NCI-H1436 treated with DMSO at 0.1 percent for 48 hours (cell line): ENCODE results near the gene C21orf91.
"Not testable (repeated sequence)": the region's sequence is repeated elsewhere in the genome, so short reads cannot be mapped to it uniquely, and the experiment has no call there.

Source experiments
- DNase-seq: peaks from one replicate; lab custom pipeline; 2025; lab: John Stamatoyannopoulos, UW

C21orf91 gene

DNA sequence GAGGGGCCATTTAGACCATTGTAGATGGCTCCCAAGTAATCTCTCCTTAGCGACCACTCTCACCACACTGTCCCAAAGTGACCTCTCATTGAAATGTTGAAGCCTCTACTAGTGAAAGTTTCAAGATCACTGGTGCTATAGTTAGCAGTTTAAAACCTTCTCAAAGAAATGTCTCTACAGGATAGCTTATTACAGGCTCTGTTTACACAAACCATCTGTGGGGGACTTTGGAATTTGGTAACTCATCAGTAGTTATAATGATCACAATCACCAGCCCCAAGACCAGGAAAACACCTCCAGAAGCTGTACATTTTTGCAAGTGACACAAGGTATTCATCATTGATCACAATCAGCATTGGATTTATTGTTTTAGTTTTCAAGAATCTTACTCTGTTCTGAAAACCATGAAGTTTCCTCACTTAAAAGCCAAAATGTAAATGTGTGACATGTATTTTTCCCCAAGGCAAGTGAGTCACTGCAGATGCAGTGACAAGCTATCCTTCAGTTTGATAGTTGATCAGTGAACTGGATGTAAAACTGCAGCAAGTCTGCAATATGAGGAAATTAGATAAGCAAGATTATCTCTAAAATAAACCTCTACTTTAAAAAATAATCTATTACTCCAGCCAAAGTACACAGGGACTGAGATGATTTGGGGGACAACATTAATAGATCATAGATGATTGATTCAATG, 41.9 kb downstream of the C21orf91 start:
- no peak for DNase-seq

DNA sequence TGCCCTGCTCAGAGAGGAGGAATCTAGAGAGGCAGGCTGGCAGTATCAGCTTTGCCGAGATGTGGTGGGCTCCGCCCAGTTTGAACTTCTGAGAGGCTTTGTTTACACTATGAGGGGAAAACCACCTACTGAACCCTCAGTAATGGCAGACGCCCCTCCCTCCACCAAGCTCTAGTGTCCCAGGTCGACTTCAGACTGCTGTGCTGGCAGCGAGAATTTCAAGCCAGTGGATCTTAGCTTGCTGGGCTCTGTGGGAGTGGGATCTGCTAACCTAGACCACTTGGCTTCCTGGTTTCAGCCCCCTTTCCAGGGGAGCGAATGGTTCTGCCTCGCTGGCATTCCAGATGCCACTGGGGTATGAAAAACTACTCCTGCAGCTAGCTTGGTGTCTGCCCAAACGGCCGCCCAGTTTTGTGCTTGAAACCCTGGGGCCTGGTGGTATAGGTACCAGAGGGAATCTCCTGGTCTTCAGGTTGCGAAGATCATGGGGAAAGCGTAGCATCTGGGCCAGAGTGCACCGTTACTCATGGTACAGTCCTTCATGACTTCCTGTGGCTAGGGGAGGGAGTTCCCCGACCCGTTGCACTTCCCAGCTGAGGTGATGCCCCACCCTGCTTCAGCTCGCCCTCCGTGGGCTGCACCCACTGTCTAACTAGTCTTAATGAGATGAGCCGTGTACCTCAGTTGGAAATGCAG, 43.6 kb downstream of the C21orf91 start:
- DNase-seq = no peak

DNA sequence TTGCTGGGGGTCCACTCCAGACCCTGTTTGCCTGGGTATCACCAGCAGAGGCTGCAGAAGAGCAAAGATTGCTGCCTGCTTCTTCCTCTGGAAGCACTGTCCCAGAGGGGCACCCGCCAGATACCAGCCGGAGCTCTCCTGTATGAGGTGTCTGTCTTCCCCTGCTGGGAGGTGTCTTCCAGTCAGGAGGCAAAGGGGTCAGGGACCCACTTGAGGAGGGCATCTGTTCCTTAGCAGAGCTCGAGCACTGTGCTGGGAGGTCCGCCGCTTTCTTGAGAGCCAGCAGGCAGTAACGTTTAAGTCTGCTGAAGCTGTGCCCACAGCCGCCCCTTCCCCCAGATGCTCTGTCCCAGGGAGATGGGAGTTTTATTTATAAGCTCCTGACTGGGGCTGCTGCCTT, 44.1 kb downstream of the C21orf91 start:
- DNase-seq = not testable (repeated sequence)

DNA sequence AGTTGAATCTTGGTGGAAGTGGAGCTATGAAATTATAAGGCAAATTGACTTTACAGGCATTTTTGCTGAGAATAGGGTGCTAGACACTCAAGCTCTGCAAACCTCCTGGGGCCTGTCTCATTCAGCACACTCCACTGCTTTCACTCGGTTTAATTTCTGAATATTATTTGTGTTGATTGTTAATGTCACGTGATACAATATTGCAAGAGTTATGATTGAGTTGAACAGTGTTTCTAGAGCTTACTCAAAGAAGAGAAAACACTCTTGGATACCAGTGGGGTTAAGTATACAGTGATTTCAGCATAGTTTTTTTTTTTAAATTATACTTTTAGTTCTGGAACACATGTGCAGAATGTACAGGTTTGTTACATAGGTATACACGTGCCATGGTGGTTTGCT, 49.7 kb downstream of the C21orf91 start:
- DNase-seq = no peak

DNA sequence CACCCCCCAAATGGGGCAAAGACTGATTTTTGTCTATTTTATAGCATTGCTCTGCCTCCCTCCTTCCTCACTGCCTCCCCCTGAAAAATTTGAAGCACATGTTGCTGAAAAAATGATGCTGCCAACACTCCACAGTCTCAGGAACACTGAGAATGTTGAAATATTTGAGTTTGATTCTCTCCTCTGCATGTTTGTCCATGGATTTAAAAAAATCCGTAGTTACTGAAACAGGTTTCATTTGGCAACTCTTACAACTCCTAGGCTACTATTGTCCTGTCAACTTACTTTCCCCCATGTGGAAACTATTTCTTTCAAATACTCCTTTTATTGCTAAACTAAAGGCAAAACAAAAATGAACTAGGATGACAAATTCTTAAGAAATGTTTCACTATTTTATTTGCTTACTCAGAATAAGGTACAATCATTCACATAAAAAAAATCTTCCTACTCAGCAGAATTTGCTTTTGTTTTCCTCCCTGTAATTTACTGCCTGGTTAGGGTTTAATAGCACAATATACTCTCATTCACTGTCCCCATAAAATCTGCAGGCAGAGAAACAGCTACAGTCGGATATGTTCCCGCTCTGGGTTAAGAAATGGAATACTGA, 50.2 kb downstream of the C21orf91 start:
- DNase-seq = no peak

DNA sequence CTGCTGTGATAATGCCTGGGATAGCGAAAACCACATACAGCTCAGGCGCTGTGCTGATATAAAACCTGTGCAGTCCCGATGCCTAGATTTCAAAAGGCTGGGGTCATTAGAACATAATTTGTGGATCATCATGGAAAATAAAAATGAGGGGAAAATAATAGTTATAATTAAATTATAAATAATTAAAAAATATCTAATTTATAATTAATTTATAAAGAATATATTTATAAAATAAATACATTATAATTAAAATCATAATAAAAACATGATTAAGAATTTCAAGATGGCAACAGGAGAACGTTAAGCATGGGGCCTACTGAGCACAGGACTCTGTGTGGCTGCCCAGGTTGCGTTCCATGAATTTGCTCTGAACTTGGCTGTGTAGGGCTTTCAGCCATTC, 53.9 kb downstream of the C21orf91 start:
- DNase-seq = no peak

DNA sequence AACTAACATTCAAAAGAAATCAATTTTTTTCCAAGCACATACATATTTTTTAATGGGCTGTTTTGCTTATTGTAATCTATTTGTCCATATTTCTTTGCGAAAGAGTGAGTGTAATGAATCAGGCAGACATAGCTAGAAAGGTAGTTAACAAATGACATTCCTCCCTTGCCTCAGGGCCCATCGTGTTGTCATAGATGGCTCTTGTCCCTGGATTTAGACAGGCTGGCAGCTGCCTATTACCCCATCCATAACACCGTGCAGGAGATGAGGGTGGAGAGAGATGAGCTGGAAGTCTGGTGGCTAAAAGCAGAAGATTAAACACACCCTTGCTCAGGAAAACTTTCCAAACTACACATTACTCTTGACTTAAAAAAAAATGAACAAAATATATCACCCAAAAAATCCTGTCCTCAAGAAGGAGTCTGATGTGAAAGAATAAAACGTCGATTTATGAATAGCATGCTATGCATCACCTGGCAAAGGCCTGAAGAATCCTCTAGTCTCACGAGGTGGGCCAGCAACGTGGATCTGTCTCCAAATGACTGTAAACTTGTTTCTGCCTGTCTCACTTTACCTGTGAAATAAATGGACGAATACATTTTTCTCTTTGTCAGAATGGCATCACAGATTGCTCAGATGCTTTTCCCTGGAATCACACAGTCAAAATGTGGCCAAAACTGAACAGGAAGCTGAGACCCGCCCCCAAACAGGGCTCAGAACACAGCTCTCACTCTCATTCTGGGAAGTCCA, 55.7 kb downstream of the C21orf91 start:
- DNase-seq = no peak

DNA sequence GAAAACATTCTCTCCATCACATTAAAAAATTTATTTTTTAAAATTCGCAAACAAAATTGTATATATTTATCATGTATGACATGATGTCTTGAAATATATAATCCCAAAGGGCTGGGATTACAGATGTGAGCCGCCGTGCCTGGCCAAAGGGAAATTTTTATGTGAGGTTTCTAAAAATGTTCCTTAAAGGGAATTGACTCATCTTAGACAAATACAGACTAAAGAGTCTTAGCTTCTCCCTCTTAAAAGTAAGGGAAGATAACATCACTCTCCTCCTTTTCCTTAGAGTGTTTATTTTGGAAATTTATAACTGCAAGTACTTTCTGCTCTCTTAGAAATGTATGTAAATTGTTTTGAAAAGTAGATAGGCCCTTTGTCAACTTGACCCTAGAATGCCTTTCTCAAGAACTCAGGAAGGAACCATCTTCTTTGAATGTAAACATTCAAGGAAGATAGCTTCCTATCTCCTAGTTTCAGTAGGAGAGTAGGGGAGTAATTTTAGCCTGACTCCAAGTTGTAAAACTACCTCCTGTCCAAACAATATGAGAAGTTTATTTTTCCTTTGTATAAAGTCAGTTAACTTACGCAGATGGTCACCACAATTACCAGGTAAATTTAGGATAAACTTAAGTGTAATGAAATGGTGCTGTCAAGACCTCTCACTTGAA, 59.5 kb downstream of the C21orf91 start:
- DNase-seq = no peak

DNA sequence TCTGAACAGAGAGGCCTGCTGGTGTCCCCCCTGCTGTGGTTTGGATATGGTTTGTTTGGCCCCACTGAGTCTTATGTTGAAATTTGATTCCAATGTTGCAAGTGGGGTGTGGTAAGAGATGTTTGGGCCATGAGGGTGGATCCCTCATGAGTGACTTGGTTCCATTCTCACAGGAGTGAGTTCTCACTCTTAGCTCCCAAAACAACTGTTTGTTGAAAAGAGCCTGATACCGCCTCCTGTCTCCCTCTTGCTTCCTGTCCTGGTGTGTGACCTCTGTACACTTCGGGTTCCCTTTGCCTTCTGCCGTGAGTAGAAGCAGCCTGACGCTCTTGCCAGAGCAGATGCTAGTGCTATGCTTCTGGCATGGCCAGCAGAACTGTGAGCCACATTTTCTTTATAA, 60.5 kb downstream of the C21orf91 start:
- no peak for DNase-seq

DNA sequence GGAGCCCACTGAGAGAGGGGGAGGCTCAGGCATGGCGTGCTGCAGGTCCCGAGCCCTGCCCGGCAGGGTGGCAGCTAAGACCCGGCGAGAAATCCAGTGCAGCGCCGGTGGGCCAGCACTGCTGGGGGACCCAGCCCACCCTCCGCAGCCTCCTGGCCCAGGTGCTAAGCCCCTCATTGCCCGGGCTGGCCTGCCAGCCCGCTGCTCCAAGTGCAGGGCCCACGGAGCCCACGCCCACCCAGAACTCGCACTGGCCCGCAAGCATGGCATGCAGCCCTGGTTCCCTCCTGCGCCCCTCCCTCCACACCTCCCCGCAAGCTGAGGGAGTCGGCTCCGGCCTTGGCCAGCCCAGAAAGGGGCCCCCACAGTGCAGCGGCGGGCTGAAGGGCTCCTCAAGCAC, 61.5 kb downstream of the C21orf91 start:
- DNase-seq = no peak

DNA sequence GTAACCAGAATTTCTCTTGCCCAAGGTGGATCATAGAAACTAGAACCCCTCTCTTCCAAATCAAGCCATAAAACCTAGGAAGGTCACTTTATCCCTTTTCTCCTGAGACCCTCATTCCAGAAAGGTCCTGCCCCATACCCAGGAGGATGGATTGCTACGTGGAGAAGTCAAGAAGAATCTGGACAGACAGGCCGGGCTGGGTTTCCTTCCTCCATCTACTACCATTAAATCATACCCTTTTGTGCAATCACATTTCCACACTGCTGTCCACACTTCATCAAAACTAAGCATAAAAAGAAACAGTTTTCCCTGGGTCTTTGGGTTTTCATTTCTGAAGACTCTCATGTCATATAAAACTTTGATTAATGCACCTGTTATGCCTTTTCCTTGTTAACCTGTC, 65.4 kb downstream of the C21orf91 start:
- DNase-seq = no peak

DNA sequence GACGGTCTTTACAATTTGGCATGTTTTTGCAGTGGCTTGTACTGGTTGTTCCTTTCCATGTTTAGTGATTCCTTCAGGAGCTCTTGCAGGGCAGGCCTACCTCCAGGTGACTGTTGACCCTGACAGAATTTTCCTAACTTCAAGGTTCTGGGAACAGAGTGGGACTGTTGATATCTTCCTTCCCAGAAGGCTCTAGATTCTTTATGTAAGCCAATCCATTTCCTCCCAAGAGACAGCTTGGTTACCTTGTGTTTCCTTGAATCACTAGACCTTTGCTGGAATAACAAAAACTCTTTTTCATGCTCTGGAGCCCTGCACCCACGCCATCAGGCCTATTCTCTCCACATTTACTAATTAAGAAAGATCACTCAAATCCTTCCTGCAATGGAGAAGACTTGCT, 67.0 kb downstream of the C21orf91 start:
- no peak for DNase-seq

DNA sequence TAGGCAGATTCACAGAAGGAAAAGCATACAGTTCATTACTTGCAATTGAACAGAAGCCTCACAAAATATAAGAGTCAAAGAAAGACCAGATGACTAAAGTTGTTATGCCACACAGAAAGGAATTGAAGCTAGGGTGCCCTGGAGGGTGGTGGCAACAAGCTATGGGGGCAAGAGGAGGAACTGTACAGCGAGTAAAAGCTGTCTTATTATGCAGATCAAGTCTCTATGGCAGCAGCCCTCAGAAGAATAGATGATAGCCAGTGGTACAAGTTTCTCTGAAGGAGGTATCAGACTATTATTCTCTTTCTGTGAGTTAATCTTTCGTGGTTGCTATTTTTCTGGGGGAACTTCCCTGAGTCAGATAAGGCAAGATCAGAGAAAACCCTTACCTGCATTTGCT, 72.2 kb downstream of the C21orf91 start:
- DNase-seq = no peak

DNA sequence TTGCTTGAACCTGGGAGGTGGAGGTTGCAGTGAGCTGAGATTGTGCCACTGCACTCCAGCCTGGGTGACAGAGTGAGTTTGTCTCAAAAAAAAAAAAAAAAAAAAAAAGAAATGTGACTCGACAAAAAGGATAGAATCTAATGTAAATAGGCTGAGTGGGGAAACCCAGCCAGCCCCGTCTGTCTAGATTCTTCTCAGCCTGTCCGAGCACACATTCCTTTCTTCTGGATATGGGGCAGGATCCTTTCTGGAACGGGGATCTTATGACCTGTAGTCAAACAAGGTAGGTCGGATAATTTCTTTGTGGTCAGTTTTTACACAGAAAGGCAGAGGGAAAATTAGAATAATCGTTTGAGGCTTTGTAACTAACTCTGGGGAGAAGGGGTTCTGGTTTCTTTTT, 74.1 kb downstream of the C21orf91 start:
- DNase-seq = no peak

DNA sequence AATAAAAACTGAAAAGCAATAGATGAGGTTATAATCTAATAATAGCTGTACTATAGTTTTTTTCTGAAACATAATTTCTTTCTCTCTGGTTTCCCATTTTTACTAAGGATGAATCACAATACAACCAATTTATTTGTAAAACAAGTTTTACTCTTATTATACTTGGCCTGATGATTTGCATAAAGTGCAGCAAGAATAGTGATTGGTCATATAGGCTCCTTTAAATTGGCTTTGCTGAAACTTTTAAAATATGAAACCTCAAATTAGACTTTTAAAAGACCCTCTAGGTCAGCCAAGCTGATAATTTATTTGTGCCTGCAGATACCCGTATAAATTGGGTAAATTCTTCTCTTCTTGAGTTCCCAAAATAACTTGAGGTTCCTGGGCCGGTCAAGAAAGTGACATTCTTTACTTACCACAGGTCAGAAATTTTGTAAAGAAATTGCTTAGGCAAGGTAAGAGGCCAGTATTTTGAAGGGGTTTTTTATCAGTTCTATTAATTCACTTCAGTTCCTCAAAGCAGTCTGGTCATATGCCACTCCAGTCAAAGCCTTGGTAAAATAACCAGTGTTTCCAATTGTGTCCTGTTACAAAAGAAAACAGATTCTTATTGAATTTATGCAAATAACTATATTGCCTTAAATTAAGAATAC, 76.1 kb downstream of the C21orf91 start:
- DNase-seq = no peak

DNA sequence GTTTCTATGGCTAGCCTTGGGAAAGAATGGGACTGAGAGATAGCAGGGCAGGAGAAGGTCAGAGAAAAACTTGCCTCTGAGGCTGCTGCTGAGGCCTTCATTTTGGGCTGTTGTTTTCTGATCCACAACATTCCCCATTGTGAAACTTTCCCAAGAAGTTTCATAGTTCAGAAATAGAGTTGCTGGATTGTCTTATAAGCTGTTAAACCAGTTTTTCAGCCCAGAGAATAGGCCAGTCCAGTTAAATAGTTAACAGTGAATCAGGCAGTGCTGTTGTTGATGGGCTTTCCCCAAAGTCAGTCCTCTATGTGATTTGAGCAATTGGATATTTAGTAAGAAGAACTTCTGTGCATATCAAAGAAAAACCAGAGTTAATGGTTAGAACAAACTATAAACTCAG, 77.0 kb downstream of the C21orf91 start:
- no peak for DNase-seq
